Activated naive CD4-positive, alpha-beta T cell treated with anti-CD3 and anti-CD28 coated beads, Interleukin-2, amount 50 U/mL, for 24 hours (primary cell): ENCODE measurements around the gene MGAT3.
"Not testable (repeated sequence)": the region's sequence is repeated elsewhere in the genome, so short reads cannot be mapped to it uniquely, and the experiment has no call there.

Experiments
- H3K27ac Mint-ChIP-seq: one replicate; pipeline ENCODE4 v1.8.0; 2021; ENCODE audit warnings: mild to moderate bottlenecking, mixed read lengths
- H3K27me3 Mint-ChIP-seq: one replicate; pipeline ENCODE4 v1.8.0; 2021; ENCODE audit warnings: mixed read lengths
- H3K36me3 Mint-ChIP-seq: one replicate; pipeline ENCODE4 v1.8.0; 2021; ENCODE audit warnings: mixed read lengths
- H3K4me1 Mint-ChIP-seq: one replicate; pipeline ENCODE4 v1.8.0; 2021; ENCODE audit warnings: mixed read lengths
- H3K4me3 Mint-ChIP-seq: one replicate; pipeline ENCODE4 v1.8.0; 2021; ENCODE audit warnings: mild to moderate bottlenecking, mixed read lengths
- H3K9me3 Mint-ChIP-seq: one replicate; pipeline ENCODE4 v1.8.0; 2021; ENCODE audit warnings: mixed read lengths

Gene MGAT3

DNA sequence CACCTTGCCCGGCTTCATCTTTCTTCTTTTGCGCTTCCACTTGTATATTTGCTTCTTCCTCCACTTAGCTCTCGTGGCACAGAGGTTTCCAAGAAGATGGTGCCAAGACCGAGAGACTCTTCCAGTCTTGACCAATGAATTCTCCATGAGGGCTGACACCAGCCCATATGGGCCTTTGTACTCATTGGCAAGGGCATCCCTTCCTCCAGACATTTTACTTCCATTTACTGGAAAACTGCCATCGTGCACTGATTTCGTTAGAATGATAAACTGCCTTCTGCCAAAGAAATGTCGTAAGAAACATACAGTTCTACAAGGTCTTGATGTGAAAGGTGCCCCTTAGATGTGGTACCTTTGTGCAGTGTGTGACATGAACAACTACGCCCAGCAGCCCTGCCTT, 40.6 kb downstream of the MGAT3 start:
- H3K4me3 Mint-ChIP-seq: no peak overlapping the region
- H3K9me3 Mint-ChIP-seq: no peaks in the 10 kb centered on the region
- H3K36me3 Mint-ChIP-seq: peaks cover 1% of the 10 kb centered on the region
- H3K27me3 Mint-ChIP-seq: no peaks in the 10 kb centered on the region
- peaks cover 27% of the 10 kb centered on the region for H3K4me1 Mint-ChIP-seq
- H3K27ac Mint-ChIP-seq: peak overlapping the region; percentile 55

DNA sequence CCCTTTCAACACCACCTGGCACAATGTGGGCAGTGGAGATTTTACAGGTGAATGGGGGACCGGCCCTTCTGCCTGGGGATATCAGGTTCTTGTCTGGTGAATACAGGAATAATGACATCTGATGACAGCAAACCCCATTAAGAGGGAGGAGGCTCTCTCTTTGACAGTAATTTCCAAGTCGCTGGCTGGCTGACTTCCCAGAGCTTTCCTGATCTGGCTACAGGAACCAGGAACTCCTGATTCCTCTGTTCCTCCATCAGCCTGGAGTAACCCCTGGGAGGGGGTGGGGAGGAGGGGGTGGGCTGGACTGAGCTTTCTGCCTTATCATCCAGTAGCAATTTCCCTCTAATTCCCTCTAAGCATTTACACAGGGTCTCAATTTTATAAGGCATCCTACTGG, 41.6 kb downstream of the MGAT3 start:
- Mint-ChIP-seq H3K27me3 (no peaks in the 10 kb centered on the region), H3K36me3 (peaks cover 1% of the 10 kb centered on the region), H3K9me3 (no peaks in the 10 kb centered on the region), H3K4me1 (peaks cover 26% of the 10 kb centered on the region), H3K27ac (no peak overlapping the region), H3K4me3 (no peak overlapping the region)

DNA sequence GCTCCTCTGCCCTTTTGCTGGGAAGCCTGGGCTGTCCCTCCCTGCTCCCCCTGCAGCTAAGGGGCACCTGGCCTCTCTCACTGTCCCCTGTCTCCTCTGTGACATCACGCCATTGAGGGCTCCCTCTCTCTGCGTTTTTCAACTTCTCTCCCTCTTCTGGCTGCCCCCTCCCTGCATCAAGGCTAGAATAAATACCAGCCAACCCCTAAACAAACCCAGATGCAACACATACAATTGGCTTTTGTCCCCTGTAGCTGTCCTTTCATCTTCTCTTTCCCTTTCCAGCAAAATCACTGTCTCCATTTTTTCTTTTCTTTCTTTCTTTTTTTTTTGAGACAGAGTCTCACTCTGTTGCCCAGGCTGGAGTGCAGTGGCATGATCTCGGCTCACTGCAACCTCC, 42.0 kb downstream of the MGAT3 start:
- peaks cover 27% of the 10 kb centered on the region for H3K4me1 Mint-ChIP-seq
- no peaks in the 10 kb centered on the region for H3K27me3 Mint-ChIP-seq
- H3K27ac Mint-ChIP-seq: peak overlapping the region; percentile 55
- peaks cover 1% of the 10 kb centered on the region for H3K36me3 Mint-ChIP-seq
- no peaks in the 10 kb centered on the region for H3K9me3 Mint-ChIP-seq
- no peak overlapping the region for H3K4me3 Mint-ChIP-seq

DNA sequence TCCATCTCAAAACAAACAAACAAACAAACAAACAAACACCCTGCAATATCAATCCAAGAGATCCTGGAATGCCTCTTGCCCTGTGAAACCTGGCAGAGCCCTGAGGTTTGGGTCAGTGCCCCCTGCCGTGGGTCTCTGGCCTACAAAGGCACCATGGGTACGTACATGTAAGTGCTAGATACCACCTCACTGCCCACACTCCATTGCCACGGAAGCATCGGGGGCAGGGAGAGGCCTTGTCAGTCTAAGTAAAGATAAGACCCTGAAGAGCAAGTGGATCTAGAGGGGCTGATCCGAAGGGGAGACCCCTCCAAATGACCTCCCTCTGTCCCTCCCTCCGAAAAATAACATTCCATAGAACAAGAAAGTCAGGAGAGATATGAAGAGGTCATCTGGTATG, 43.3 kb downstream of the MGAT3 start:
- Mint-ChIP-seq H3K4me1 (peaks cover 31% of the 10 kb centered on the region), H3K27me3 (no peaks in the 10 kb centered on the region), H3K4me3 (peak overlapping the region; percentile 36), H3K9me3 (no peaks in the 10 kb centered on the region), H3K27ac (peak overlapping the region; percentile 12), H3K36me3 (peaks cover 1% of the 10 kb centered on the region)

DNA sequence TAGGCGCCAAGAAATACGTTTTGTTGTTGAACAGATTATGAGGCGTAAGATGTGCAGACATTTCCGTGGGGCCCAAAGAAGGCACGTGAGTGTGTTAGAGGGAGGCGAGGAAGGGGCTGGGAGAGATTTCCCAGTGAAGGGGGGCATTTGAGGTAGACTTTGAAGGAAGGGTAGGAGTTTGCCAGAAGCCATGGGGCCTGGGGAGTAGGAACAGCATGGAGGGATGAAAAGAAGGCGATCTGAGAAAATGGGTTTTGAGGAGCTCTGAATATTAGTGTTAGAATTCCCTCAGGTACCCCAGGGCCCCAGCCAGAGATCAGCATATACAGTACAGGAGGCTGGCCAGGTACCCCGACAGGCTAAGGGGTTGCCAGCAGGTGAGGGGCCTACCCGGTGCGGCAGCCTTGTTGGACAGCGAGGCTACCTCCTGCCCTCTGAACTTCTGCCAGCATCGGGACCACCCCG, 44.9 kb downstream of the MGAT3 start:
- H3K36me3 Mint-ChIP-seq: peaks cover 14% of the 10 kb centered on the region
- H3K4me1 Mint-ChIP-seq: peaks cover 41% of the 10 kb centered on the region
- H3K9me3 Mint-ChIP-seq: no peaks in the 10 kb centered on the region
- H3K27ac Mint-ChIP-seq: peak overlapping the region; percentile 99
- H3K27me3 Mint-ChIP-seq: no peaks in the 10 kb centered on the region
- H3K4me3 Mint-ChIP-seq: peak overlapping the region; percentile 97

DNA sequence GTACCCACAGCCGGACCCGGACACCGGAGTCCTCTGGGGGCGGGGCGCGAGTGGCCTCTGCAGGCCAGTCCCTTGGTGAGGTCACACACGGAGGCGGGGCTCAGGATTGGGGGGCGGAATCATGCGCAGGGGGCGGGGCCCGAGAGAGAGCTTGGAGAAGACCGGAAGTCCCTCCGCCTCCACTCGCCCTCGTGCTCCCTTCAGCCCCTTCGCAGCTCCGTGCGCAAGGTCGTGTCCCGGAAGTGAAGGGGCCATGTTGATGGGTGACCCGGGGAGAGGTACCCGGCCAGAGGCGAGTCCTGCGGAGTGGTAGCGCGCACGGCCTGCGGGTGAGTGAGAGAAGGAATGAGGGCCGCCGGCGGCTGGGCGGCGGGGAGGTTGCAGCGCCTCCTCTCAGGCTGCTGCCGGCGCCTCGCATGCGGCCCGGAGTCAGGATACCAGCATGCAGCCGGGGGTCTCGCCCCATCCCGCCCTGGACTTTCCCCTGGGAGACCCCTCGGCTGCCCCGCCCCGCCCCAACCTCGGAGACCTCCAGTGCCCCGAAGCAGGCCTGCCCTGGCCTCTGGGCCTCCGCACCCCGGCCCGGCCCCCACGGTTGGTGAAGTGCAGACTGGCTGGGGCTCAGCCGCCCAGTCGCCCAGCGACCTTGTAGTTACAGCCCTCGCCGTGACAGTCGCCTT, 45.4 kb downstream of the MGAT3 start, which contains the start of gene MIEF1:
TSS of gene MIEF1 (plus strand) at position 182 of the 680 bp plus-strand sequence. CDS start 9,005 bp downstream, outside the sequence.
- H3K4me3 Mint-ChIP-seq: peak within 1 kb of the TSS; percentile 97
- no peaks in the 10 kb centered on the region for H3K9me3 Mint-ChIP-seq
- H3K27me3 Mint-ChIP-seq: no peaks in the 10 kb centered on the region
- peaks cover 44% of the 10 kb centered on the region for H3K4me1 Mint-ChIP-seq
- H3K36me3 Mint-ChIP-seq: peaks cover 16% of the 10 kb centered on the region
- H3K27ac Mint-ChIP-seq: peak within 1 kb of the TSS; percentile 99

DNA sequence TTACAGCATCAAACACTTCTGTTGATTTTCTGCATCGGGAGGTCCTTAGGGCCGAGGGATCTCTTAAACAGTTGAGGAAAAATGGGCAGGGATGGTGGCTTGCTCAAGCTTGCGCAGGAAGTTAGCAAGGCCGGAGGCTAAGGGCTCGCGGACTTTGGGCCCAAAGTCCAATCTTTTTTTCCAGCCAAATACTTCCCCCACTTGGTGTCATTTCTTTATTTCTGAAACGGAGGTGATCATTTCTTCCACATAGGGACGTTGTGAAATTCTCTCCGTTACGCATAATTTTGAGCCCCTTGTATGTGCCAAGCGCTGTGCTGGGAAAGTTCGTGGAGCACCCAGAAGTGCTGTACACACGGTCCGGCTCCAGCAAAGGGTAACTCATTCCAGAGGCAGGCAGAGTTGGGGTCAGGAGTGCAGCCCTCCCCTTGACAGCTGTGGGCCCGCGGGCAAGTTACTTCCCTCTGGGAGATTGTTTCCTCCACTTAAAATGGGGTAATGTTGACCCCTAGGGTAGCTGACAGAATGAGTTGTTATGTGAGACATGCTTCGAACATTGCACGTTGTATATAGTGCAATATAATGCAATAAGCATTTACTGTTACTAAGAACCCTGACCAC, 46.1 kb downstream of the MGAT3 start:
- peaks cover 41% of the 10 kb centered on the region for H3K4me1 Mint-ChIP-seq

DNA sequence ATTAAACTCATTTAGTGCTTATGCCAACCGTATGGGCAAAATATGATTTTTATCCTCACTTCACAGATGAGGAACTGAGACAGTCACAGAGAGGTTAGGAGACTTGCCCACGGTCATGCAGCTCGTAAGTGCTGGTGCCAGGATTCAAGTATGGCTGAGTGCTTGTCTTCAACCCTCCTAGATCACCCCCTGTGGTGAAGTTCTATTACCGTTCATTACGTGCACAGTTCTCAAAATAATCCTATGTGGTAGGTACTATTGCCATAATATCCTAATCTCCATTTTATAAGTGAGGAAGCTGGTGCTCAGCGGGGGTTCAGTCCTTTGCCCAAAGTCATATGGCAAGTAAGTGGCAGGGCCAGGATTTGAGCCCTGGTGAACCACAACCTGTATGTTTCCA, 46.8 kb downstream of the MGAT3 start:
- Mint-ChIP-seq H3K4me3 (peak overlapping the region; percentile 97), H3K36me3 (peaks cover 18% of the 10 kb centered on the region), H3K4me1 (peaks cover 48% of the 10 kb centered on the region), H3K27ac (peak overlapping the region; percentile 19), H3K27me3 (no peaks in the 10 kb centered on the region), H3K9me3 (no peaks in the 10 kb centered on the region)

More for the DNA sequence above, 46.1 kb downstream of the MGAT3 start:
- Mint-ChIP-seq H3K36me3 (peaks cover 16% of the 10 kb centered on the region), H3K9me3 (no peaks in the 10 kb centered on the region), H3K27ac (peak overlapping the region; percentile 74), H3K27me3 (no peaks in the 10 kb centered on the region), H3K4me3 (peak overlapping the region; percentile 97)

DNA sequence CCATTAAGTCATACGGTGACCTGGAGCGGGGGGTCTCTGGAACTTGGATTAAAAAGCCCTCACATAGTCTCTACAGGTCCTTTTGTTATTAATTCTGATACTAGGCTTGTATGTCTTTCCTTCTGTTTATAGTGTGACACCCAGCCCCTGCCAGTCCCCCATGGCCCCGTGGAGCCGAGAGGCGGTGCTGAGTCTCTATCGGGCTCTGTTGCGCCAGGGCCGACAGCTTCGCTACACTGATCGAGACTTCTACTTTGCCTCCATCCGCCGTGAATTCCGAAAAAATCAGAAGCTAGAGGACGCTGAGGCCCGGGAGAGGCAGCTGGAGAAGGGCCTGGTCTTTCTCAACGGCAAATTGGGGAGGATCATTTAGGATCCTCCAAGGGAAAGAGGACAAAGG, 47.3 kb downstream of the MGAT3 start:
- H3K27me3 Mint-ChIP-seq: no peaks in the 10 kb centered on the region
- H3K36me3 Mint-ChIP-seq: peaks cover 18% of the 10 kb centered on the region
- H3K27ac Mint-ChIP-seq: no peak overlapping the region
- peaks cover 50% of the 10 kb centered on the region for H3K4me1 Mint-ChIP-seq
- H3K9me3 Mint-ChIP-seq: no peaks in the 10 kb centered on the region
- peak overlapping the region; percentile 42 for H3K4me3 Mint-ChIP-seq

DNA sequence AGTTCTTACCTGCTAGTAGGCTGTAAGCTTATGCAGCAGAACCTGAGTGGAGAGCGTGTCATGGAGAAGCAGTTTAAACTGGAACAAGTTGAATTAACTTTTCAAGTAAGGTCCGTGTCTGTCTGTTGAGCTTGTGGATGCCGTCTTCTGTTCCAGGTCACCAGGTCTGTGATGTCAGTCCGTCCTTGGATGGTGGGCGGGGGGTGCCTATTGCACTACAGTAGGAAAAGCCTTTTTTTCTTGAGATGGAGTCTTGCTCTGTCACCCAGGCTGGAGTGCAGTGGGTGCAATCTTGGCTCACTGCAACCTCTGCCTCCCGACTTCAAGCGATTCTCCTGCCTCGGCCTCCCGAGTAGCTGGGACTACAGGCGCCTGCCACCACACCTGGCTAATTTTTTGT, 50.2 kb downstream of the MGAT3 start:
- H3K27ac Mint-ChIP-seq, H3K27me3 Mint-ChIP-seq, H3K4me3 Mint-ChIP-seq, H3K9me3 Mint-ChIP-seq: not testable (repeated sequence)
- peaks cover 55% of the 10 kb centered on the region for H3K4me1 Mint-ChIP-seq
- H3K36me3 Mint-ChIP-seq: peaks cover 19% of the 10 kb centered on the region

DNA sequence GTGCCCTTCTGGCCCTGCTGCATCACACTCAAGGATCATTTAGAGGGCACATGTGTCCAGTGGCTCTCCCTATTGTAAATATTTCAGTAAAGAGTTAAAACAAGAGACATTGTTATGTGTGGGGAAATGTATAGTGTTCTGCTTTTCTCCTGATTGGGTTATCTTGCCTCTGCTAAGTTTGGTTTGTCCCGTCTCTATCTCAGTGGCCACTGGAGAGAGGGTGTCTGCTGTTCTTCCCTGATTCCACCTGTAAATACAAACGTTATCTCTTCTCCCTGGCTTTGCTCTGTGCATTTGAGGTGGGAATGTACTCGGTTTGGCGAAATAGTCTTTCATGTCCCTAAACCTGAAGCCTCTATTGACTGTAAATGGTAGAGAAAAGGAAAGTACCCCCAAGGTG, 51.6 kb downstream of the MGAT3 start:
- Mint-ChIP-seq H3K27me3 (no peaks in the 10 kb centered on the region), H3K4me1 (peaks cover 48% of the 10 kb centered on the region), H3K27ac (no peak overlapping the region), H3K9me3 (no peaks in the 10 kb centered on the region), H3K36me3 (peaks cover 18% of the 10 kb centered on the region), H3K4me3 (no peak overlapping the region)

DNA sequence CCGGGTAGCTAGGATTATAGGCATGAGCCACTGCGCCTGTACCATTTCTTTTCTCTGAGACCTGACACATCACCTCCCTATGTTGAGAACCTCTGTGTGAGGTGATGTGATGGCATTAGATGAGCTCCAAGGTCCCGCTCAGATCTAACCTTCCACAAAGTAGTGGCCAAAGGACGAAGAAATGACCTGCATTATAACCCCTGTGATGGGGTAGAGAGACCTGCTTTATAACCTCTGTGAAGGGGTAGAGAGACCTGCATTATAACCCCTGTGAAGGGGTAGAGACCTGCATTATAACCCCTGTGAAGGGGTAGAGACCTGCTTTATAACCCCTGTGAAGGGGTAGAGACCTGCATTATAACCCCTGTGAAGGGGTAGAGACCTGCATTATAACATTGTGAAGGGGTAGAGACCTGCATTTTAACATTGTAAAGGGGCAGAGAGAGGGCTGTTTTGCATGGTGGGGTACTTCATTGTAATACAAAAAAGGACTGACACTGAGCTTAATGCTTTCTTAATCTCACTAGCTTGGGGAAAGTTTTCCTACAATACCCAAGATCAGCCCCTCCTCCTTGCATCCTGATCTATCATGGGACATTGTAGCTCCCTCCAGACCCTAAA, 53.8 kb downstream of the MGAT3 start:
- Mint-ChIP-seq H3K27me3 (no peaks in the 10 kb centered on the region), H3K4me3 (no peak overlapping the region), H3K36me3 (peaks cover 16% of the 10 kb centered on the region), H3K4me1 (peaks cover 43% of the 10 kb centered on the region), H3K27ac (no peak overlapping the region), H3K9me3 (no peaks in the 10 kb centered on the region)

DNA sequence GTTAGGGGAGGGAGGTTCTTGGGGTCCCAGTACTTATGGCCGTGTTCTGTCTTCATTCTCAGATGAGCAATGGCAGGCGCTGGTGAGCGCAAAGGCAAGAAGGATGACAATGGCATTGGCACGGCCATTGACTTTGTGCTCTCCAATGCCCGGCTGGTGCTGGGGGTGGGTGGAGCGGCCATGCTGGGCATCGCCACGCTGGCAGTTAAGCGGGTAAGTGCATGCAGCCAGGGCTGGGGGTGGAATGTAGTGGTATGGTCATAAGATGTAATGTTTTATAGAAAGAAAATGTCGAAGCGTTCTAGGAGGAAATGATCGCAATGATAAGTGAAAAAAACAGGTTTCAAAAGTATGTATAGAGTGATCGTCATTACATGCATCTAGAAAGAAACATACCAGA, 54.4 kb downstream of the MGAT3 start:
- peaks cover 16% of the 10 kb centered on the region for H3K36me3 Mint-ChIP-seq
- H3K4me1 Mint-ChIP-seq: peaks cover 43% of the 10 kb centered on the region
- H3K9me3 Mint-ChIP-seq: no peaks in the 10 kb centered on the region
- H3K27me3 Mint-ChIP-seq: no peaks in the 10 kb centered on the region
- H3K27ac Mint-ChIP-seq: no peak overlapping the region
- no peak overlapping the region for H3K4me3 Mint-ChIP-seq

DNA sequence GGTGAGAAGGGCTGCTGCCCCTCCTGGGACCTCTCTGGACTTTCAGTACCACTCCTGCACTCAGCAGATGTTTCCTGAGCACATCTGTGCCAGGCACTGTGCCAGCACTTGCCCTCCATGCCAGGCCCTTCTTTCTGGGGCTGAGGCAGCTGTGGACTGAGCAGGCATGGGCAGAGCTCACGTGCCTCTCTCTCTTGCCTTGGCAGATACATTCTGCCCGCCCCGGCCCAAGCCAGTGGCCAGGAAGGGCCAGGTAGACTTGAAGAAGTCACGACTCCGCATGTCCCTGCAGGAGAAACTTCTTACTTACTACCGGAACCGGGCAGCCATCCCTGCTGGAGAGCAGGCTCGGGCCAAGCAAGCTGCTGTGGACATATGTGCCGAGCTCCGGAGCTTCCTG, 55.2 kb downstream of the MGAT3 start:
- no peaks in the 10 kb centered on the region for H3K27me3 Mint-ChIP-seq
- no peaks in the 10 kb centered on the region for H3K9me3 Mint-ChIP-seq
- H3K4me1 Mint-ChIP-seq: peaks cover 36% of the 10 kb centered on the region
- peaks cover 10% of the 10 kb centered on the region for H3K36me3 Mint-ChIP-seq
- H3K4me3 Mint-ChIP-seq: no peak overlapping the region
- no peak overlapping the region for H3K27ac Mint-ChIP-seq

DNA sequence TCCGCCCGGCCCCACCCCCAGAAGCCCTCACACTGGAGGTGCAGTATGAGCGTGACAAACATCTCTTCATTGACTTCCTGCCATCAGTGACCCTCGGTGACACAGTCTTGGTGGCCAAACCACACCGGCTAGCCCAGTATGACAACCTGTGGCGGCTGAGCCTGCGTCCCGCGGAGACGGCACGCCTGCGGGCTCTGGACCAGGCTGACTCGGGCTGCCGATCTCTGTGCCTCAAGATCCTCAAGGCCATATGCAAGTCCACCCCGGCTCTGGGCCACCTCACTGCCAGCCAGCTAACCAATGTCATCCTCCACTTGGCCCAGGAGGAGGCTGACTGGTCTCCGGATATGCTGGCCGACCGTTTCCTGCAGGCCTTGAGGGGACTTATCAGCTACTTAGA, 57.0 kb downstream of the MGAT3 start:
- Mint-ChIP-seq H3K4me3 (no peak overlapping the region), H3K27ac (no peak overlapping the region), H3K36me3 (peaks cover 8% of the 10 kb centered on the region)

DNA sequence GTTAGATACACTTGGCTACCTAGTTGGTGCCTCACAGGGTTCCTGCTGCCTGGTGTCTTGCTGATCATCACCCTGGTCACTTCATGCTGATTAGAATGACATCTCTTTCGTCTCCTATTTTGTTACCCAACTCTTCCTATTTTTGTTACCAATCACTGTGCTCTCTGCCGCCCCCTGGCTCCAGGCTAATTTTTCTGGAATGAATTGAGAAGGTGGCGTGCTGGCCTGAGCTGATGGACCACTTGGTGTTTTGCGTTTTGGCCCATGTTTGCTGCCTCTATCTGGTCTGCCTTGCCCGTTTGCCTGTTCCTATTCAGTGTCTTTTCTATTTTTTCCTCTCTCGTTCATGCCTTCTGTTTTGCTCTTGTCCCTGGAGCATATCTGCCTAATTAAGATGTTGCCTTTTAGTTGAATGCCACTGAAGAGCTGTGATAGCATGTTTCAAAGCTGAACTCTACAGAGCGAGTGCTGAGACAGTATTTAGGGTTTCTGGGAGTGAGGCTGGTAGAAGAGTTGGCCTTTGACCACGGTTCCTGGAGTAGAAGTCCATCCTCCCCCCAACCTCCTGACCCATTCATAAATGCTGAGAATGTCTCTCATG, 57.7 kb downstream of the MGAT3 start:
- peaks cover 30% of the 10 kb centered on the region for H3K4me1 Mint-ChIP-seq

More for the DNA sequence above, 57.0 kb downstream of the MGAT3 start:
- H3K9me3 Mint-ChIP-seq: no peaks in the 10 kb centered on the region
- no peaks in the 10 kb centered on the region for H3K27me3 Mint-ChIP-seq
- H3K4me1 Mint-ChIP-seq: peaks cover 32% of the 10 kb centered on the region

More for the DNA sequence above, 57.7 kb downstream of the MGAT3 start:
- Mint-ChIP-seq H3K27me3 (no peaks in the 10 kb centered on the region), H3K27ac (peak overlapping the region; percentile 48), H3K36me3 (peaks cover 8% of the 10 kb centered on the region), H3K4me3 (no peak overlapping the region), H3K9me3 (no peaks in the 10 kb centered on the region)
